Nephron (organoid): Measurements from ENCODE around the gene TIMP3.

Experiments
- H3K27ac Mint-ChIP-seq, 3 experiments: 2 replicates each; pipeline ENCODE4 v1.8.0; 2020; ENCODE audit warnings: mixed read lengths in 3 of 3, mild to moderate bottlenecking in 2 of 3, moderate library complexity in 1 of 3
- H3K27me3 Mint-ChIP-seq: 2 replicates; pipeline ENCODE4 v1.8.0; 2021; ENCODE audit warnings: low read depth, mild to moderate bottlenecking, moderate library complexity, mixed read lengths
- H3K36me3 Mint-ChIP-seq: 2 replicates; pipeline ENCODE4 v1.8.0; 2020; ENCODE audit warnings: low read depth, mixed read lengths
- H3K4me1 Mint-ChIP-seq: 2 replicates; pipeline ENCODE4 v1.8.0; 2020; ENCODE audit warnings: mixed read lengths
- H3K4me3 Mint-ChIP-seq, 3 experiments: 2 replicates each; pipeline ENCODE4 v1.8.0; 2020; ENCODE audit warnings: mild to moderate bottlenecking in 3 of 3, mixed read lengths in 3 of 3, moderate library complexity in 2 of 3
- H3K9me3 Mint-ChIP-seq: 2 replicates; pipeline ENCODE4 v1.8.0; 2020; ENCODE audit warnings: mixed read lengths
- CTCF ChIP-seq, 3 experiments: fragments of 200-600 bp; sonication (generic); IDR thresholded peaks; one replicate each; pipeline ENCODE4 v1.5.0; 2021; ENCODE audit warnings: antibody characterized with exemption in 3 of 3; ENCODE audit not compliant: unreplicated experiment in 3 of 3

TIMP3 gene

DNA sequence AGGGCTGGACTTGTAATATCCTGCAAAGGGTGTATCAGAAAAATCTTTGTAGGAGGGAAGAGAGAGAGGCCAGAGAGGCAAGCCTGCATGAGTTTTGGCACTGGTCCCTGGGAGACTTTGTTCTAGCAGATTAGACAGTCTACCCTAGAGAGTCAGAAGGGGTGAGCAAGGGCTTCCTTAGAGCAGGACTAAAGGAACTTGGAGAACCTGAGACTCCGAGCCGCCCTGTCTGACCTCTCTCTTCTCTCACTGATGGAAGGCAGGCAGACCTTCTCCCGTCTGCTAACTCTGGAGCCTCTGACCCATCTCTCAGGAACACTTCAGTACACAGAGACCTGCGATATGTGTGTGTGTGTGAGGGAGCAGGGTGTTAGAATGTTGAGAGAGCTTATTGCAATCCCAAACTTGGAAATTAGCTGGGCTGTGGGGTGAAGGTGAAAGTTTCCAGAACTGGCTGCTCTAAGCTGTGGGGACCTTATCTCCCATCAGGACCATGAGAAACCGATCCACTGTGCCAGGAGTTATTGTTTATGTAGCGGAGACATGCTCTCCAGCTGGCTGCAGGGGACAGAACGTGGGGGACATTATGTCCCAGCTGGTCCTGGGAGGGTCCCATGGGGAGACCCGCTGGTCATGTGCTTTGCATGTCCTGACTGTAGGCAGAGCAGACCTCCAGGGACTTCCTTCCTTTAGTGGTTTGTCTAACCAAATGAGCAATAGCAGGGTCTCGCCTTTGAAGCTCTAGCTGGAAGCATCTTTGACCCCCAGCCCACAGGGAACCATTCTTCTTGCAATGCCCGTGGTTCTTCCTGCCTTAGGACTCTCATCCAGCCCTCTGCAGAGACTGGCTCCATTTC, 51.1 kb downstream of the TIMP3 start:
- peaks cover 40% of the 10 kb centered on the region for H3K4me1 Mint-ChIP-seq
- H3K36me3 Mint-ChIP-seq = peaks cover 34% of the 10 kb centered on the region
- no peaks in the 10 kb centered on the region for H3K9me3 Mint-ChIP-seq
- peak overlapping the region; percentile 38 to 77 (median 64) for H3K27ac Mint-ChIP-seq
- TF ChIP-seq CTCF (IDR thresholded peaks at IDR 0.05; ENCODE audit: unreplicated experiment in 3 of 3) = no peak
- H3K4me3 Mint-ChIP-seq = no peak overlapping the region
- peaks cover 4% of the 10 kb centered on the region for H3K27me3 Mint-ChIP-seq

- no peak overlapping the region for H3K4me3 Mint-ChIP-seq
- H3K4me1 Mint-ChIP-seq = peaks cover 29% of the 10 kb centered on the region
- peaks cover 41% of the 10 kb centered on the region for H3K36me3 Mint-ChIP-seq
- H3K27ac Mint-ChIP-seq = no peak overlapping the region
- H3K9me3 Mint-ChIP-seq = no peaks in the 10 kb centered on the region
- peaks cover 4% of the 10 kb centered on the region for H3K27me3 Mint-ChIP-seq
- TF ChIP-seq CTCF (IDR thresholded peaks at IDR 0.05; ENCODE audit: unreplicated experiment in 3 of 3) = no peak
Measured at GRCh38 chr22:32853662-32854061, 52.2 kb downstream of the TIMP3 start.

DNA sequence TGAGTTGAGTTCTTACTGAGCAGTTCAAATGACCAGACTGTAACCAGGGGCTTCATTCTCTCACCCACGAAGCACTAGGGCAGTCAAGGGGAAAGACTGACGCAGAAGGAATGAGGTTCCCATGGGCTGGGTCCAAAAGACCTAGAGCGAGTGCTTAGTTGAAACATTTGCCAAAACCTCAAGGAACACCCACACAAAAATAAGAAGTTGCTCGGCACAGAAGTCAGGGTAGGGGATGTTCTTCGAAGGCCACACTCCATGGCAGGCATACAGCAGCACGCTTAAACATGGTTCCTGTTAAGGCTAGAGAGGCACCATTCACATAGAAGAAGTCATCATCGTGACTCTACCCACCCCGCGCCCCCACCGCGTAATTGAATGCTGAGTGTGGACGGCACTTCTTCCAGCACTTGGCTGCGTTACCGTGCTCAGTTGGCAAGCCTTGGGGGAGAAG, 52.9 kb downstream of the TIMP3 start:
- no peak overlapping the region for H3K4me3 Mint-ChIP-seq
- H3K27ac Mint-ChIP-seq = no peak overlapping the region
- no peaks in the 10 kb centered on the region for H3K9me3 Mint-ChIP-seq
- peaks cover 47% of the 10 kb centered on the region for H3K36me3 Mint-ChIP-seq
- peaks cover 26% of the 10 kb centered on the region for H3K4me1 Mint-ChIP-seq
- TF ChIP-seq CTCF (IDR thresholded peaks at IDR 0.05; ENCODE audit: unreplicated experiment in 3 of 3) = no peak
- H3K27me3 Mint-ChIP-seq = peaks cover 4% of the 10 kb centered on the region

- Mint-ChIP-seq H3K27ac (no peak overlapping the region), H3K27me3 (peaks cover 4% of the 10 kb centered on the region), H3K9me3 (no peaks in the 10 kb centered on the region), H3K4me3 (no peak overlapping the region), H3K36me3 (peaks cover 52% of the 10 kb centered on the region), H3K4me1 (peaks cover 26% of the 10 kb centered on the region)
- no peak for TF ChIP-seq CTCF (IDR thresholded peaks at IDR 0.05; ENCODE audit: unreplicated experiment in 3 of 3)
Measured at GRCh38 chr22:32855045-32855756, 53.7 kb downstream of the TIMP3 start.

DNA sequence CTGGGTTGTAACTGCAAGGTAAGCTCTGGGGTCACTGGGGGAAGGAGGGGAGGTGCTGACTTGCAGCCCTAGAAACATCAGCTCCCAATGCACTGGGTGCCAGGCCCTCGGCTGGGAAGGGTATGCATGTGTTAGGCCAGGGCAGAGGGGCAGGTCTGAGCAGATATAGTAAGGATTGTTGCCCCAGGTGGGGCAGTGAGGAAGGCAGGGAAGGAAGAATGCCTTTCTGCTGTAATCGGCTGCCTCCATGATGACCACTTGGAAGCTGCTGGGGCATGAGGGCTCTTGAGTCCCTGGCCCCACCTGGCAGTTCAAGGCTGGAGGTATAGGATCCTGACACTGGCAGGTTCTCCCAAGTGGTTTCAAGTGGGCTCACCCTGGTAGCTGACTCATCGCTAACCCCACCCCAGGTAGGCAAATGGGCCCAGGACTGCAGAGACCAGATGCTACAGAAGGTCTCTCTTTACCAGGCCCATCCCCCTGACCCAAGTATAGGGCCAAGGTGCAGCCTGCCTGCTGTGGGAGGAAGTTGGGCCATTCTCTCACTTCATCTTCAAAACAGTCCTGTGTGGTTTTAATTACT, 56.7 kb downstream of the TIMP3 start:
- no peak overlapping the region for H3K27ac Mint-ChIP-seq
- peaks cover 4% of the 10 kb centered on the region for H3K27me3 Mint-ChIP-seq
- H3K36me3 Mint-ChIP-seq = peaks cover 66% of the 10 kb centered on the region
- H3K4me1 Mint-ChIP-seq = peaks cover 13% of the 10 kb centered on the region
- no peak for TF ChIP-seq CTCF (IDR thresholded peaks at IDR 0.05; ENCODE audit: unreplicated experiment in 3 of 3)
- no peak overlapping the region for H3K4me3 Mint-ChIP-seq
- no peaks in the 10 kb centered on the region for H3K9me3 Mint-ChIP-seq
